NAMALWA (cell line): ENCODE measurements around the gene TGM1.

Source experiments
- DNase-seq: peaks from one replicate; pipeline ENCODE4 v3.0.0-alpha.2; 2015; ENCODE audit warnings: low spot score

The TGM1 gene

DNA sequence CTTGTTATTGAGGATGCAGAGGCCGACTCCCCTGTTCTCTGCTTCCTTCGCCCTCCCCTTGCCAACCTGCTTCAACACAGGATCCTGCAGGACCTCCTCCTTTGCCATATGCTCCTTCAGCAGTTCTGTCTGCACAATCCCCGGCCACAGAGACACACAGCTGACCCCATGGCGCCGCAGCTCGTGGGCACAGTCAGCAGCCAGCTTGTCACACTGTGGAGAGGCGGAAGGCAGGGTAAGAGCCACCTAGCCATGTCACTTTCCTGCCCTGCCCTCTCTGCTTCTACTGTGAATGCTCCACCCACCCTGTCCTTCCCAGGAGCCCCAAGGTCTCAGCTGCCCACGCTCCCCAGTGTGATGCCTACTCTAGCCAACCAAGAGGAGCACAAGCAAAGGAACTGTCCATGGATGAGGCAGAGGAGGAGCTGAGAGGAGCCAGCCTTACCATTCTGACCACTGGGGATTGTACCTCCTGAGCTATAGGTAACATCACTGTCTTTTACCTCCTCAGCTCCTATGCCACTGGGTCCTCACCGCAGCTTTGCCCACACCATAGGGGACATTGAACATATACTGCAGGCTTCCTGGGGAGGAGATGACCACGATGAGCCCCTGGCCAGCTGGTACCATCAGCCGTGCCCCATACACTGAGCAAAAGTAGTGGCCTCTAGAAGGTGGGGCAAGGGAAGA, 29.3 kb upstream of the TGM1 start:
- DNase-seq = no peak

DNA sequence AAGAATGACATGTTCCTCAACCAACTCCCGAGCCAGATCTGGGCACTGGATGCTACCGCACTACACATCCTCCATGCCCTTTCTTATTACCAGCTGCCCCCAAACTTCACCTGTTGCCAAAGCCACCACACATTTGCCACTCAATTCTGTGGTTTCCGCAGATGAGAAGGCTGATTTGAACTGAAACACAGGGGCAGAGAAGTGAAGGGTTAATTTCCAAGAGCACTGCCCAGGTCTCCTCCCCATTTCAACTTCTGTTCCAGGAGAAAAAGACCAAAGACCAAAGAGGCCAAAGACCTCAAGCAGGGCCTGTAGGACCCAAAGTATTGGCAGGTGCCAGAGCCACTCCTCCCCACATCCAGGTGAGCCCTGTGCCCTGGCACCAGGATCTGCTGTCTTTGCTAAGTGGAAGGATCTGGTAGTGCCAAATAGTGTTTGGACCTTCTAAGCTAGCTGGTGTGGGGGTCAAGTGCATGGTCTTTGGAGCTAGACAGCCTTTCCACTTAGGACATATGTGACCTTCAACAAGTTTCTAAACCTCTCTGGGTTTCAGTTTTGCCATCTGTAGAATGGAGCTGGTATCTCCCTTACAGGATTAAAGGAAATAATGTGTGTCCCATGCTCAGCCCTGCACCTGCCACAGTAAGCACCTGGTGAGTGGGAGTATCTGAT, 28.6 kb upstream of the TGM1 start:
- no peak for DNase-seq

DNA sequence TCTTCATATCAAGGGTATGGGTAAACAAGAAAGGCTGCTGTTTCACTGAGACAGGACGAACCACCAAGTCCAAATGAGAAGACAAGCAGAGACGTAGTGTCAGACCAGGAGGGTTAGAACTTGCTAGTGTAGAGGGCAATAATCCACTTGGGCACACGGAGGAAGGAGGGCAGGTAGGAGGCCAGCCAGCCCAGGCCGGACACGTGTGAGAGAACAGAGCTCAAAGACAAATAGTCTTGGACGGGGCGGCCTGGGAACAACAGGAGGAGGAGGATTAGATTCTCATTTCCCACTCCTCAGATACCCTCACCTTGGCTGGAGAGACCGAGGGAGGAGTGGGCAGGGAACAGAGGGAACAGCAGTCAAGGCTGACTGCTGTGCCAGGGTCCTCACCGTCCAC, 27.8 kb upstream of the TGM1 start:
- DNase-seq = no peak

DNA sequence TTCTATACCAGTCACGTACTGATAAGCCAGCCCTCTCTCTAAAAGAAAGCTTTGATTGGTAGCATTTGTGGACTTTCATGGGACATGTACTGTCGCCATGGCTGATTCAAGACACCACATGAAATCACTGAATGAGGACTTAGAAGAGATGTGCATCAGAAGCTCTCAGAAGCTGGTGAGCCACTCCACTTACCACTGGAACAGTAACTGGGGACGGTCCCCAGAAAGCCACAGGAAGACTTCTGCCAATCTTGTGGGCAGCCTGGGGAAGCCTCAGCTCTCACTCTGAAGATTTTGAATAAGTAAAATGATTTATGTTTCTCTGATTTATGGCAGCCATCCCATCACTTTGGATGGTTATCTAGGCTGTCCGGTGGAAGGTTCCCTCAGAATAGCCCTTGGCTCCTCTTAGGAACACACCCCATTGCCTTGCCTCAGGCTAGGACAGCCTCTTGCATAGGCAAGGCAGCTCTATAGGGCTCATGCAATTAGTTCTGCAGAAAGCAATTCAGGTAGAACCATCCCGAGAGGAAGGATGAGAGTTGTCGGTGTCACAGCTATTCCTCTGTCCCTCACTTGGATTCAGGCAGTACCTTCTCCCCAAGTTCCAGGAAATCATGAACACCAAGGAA, 26.8 kb upstream of the TGM1 start:
- DNase-seq = no peak

DNA sequence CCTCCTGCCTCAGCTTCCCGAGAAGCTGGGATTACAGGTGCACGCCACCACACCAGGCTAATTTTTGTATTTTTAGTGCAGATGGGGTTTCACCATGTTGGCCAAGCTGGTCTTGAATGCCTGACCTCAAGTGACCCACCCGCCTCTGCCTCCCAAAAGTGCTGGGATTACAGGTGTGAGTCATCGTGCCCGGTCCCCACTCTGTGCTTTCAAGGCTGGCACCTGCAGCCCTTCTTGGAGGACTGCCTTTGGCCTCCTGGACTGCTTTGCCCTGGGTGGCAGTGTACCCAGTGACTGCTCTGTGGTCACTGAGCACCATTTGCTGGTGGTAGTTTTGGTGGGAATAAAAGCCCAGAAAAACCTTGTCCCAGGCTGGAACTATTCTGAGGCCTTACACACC, 24.0 kb upstream of the TGM1 start:
- DNase-seq = no peak

DNA sequence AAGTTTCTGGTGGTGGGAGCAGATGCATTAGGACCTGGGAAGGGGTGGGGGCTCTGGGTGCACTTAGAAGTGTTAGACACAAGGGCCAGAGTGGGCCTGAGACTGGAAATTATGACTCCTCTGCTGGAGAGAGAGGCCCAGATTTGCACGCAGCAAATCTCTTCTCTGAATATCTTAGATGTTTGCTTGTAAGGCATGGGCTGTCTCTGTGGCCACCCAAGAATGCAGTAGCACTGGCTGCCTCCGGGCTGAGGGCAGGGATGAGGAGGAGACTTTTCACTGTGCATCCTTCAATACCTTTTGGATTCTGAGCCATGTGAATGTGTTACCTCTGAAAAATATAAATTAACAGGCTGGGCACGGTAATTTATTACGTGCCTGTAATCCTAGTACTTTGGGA, 22.4 kb upstream of the TGM1 start:
- DNase-seq = no peak

DNA sequence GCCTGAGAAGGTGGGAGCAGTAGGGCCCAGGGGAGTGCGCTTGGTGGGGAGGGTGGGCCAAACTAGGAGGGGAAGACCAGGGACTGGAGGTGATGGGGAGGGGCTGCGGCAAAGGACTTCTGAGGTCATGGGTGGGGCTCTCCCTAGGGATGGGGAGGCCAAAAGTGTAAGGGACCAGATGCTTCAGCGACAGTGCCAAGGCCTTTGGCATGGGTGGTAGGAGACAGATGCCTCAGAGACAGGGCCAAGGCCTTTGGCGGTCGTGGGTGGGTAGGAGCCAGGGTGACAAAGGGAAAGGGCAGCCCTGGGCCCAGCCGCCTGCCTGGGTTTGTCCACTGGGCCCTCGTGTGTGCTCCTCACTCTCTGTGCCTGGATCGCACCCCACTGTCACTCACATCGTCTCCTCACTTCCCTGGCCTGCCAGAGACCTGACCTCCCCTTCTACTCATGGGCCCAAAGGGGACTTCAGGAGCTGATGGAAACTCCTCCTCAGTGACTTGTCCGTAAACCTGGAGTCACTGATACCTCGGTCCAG, 21.6 kb upstream of the TGM1 start:
- no peak for DNase-seq

DNA sequence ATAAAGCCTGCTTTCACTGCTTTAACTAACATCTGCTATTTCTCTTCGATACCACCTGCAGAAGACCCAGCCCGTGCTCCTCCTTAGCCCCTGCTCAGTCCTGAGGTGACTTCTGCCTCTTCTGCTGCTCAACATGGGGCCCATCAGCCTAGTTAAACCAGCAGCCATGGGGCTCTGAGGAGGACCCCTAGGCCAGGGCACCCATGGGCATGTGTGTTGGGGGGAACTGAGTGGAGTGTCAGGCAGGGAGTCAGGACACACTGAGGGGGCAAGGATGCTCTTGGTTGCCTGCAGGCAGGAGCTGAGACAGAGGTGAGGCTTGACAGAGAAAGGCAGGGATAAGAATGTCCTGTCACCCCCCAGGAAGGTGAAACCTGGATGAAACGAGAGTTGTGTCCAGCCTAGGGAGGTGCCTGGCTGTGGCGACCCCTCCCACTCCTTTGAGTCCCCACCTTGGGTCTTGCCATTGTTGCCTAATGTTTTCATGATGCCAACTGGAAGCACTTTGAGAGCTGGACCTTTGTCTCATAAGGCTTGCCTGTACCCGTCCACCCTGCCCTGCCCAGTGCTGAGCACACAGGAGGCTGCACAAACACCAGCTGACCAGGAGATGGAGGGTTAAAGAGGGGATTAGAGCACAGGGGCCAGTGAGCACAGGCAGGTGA, 21.0 kb upstream of the TGM1 start:
- DNase-seq = no peak

DNA sequence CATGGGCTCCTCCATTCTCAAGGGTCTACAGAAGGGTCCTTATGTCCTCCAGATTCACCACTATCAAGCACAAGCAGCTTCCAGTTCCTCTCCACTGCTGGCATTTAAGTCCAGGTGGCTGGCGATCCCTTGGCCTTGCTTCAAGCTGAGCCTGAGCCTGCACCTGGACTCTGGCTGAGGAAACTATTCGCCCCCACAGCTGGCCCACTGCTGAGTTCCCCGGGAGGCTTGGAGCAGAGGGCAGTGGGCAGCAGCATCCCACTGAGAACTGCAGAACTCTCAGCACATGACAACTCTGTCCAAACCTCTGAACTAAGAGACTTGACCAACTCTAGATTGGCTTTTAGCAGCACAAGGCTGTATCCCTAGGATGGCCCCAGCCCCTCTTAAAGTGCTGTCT, 19.8 kb upstream of the TGM1 start:
- no peak for DNase-seq

DNA sequence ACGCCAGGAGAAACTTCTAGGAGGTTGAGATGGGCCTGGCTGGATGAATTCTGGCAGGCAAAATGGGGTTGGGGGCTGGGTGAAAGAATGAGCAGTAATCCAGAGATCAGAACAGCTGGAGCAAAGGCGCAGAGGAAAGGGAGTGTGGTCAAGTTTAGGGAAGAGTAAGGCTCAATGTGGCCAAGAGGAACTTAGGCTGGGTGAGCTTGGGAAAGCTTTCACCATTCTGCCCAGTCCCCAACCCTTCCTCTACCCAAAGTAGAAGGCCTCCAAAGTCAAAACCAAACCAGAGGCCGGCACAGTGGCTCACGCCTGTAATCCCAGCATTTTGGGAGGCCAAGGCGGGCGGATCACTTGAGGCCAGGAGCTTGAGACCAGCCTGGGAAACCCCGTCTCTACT, 18.7 kb upstream of the TGM1 start:
- no peak for DNase-seq

DNA sequence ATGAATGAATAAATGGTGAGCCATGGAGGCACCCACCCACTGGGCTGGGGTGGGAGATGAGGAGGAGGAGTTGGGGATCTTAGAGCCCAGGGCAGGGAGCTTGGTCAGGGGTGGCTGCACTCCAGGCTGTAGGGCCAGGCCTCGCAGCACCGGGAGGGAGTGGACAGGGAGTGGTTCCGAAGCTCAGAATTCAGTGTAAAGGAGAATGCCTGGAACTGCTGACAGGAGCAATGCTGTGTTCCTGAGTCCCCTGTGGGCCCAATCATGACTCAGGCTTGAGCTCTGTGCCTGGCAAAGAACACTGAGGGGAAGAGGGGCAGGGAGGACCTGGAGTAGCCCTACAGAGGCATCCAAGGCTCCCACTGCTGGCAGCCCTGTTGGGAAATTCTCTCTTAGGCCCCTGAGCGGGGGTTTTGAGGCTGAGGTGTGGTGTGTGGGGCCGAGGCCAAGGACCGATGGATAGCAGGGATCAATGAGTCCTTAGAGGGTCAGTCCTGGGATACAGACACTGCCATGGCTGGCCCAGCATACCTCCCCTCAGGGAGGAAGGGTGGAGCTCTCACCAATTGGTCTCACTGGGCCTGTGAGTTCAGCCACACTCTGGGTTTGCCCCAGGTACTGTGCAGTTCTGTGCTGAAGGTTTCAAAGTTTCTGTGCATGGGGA, 18.0 kb upstream of the TGM1 start:
- no peak for DNase-seq

DNA sequence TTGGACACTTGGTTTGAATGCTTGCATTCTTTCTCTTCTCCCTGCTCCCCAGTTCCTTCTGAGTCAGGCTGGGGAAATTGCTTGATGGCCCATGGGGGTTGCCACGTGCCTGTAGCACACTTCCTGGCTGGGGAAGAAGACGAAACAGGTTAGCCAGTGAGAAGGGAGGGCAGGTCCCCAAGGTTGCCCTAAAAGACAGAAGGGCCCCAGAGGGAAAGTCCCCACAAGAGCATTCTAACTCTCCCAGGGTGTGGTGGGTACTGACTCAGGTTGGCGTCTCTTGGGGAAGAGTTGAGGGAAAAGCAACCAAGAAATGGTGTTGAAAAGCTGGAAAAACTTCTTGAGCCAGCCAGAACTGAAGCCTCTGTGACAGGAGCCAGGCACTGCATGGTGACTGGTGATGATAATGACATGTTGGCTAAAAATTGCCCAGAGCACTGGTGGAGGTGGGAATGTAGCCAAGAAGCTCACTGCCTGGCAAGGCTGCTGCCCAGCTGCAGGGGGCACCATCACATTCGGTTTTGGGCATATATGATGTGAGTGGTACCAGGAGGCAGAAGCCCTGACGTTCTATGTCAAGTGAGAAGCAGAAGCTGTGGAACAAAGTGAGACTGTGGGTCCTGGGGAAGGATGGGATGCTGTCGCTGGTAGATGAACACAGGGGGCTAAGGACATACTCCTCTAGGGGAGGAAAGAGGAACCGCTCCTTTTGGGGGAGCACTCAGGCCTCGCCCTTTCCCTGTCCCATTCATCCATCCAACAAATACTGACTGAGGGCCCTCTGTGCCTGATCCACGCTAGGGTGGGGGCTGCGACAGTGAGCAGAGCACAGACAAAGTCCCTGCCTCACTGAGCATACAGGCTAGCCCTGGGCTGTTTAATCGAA, 16.6 kb upstream of the TGM1 start:
- peak; percentile 32 for DNase-seq

DNA sequence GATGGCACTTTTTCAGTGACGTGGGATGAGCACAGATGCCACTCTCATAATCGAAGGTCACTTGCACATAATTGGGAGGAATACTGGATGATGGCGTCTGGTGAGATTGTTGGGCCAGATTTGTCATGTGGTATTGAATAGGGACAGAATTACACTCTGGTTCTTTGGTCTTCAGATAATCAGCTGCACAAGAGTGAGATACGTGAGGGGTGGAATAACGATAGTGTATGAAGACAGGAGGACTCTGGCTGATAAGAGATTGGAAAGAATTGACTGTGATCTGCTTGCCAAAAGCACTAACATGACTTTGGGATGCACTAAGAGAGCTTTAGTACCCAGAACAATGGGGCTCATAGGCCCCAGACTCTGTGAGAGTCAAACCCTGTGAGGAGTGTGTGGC, 15.4 kb upstream of the TGM1 start:
- no peak for DNase-seq

DNA sequence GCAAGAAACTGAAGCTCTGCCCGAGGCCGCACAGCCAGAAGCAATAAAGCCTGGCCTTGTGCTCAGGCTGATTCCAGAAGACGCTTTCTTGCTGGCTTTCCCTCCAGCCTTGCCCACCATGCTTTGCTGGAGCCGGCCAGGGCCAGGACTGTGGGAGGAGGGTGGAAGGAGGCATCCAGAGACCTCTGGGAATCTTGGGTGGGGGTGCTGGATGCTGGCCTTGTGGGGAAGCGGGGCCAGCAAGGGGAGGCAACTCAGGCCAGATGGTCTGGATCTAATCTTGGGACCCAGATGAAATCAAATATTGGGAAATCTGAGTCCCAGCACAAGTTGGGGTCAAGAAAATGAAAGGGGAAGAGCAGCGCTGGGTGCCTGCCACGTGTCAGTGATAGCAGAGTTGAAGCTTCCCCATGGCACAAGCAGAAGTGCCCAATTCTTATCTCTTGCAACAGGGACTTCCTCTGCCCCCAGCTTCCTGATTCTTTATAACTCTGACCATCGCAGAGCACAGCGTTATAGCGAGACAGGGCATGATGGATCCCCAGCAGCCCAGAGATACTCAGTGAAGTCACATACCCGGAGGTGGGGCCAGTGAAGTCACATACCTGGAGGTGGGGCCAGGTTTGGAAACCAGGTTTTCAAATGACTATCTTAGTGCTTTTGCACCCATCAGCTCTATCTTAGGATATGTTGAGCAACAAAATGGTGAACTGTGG, 14.8 kb upstream of the TGM1 start:
- DNase-seq = no peak

DNA sequence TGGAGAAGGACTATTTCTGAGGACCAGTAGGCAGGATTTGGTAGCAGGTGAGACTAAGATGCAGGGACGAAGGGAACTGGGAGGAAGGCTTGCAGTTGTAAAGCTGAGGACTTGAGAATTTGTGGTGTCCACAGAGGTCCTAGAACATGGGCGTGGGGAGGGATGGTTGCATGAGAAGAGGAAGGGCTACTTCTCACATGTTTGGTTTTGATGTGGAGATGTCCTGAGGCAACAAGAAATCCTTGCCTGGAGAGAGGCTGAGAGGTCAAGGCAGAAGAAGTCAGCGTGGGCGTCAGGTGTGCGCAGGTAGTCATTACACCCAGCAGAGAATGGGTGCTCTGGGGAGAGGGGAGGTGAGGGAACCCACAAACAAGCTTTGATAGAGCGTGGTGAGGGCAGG, 14.1 kb upstream of the TGM1 start:
- DNase-seq = no peak

DNA sequence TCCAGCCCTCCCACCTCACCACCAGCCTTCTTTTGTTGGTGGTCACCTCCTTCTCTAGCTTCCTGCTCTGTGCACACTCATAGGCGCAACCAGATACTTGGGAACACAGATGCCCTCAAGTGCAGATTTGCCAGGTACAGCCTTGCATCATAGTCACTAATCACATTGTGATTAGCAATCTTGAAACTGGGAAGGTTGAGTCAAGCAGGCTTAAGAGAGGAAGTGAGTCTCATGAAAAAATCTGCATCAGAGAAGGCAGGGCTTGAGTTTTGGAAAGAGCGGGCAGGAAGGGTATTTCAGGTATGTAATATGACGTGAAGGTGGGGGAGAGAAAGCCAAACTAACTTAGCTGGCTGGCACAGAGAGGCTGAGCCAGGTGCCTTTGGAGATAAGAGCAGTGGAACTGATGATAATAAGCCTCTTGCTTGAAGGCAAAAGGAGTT, 11.1 kb upstream of the TGM1 start:
- peak; percentile 19 for DNase-seq

DNA sequence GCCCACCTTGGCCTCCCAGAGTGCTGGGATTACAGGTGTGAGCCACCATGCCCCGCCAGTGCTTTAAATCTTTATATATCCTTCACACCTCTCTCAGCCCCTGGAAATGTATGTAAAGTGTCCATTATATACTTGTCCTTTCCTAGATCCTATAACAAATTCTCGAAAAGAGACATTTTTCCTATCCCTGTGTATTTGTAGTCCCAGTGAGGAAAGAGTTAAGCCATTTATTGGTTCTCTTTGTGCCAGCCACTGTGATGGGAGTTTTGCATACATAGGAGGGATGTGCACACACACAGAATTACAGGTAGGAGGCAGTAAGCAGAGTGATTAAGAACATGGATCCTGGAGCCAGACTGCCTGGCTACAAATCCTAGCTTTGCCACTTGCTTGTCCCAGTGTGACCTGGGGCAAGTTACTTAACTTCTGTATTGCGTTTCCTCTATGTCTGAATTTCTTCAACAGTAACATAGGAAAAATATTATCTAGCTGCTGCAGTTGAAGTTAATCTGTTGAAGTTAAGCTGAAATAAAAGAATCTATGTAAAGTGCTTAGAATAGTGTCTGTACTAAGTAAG, 10.5 kb upstream of the TGM1 start:
- DNase-seq = peak; percentile 20

DNA sequence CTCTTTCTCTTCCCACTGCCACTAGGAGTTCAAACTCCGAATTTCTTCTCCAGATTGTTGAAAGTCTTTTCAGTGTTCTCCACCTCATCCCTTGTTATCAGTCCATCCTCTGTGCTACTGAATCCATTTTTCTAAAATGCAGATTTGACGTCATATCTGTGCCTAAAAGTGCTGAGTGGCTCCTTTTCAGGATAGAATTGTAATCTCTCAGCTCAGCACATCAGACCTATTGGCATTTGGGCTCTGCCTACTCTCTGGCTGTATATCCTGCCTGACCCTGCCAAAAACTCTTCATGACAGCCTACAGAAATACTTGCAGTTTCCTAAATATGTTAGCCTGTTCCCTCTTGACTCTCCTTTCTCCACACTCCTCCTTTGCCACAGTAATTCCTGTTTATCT, 9.5 kb upstream of the TGM1 start:
- DNase-seq = no peak

DNA sequence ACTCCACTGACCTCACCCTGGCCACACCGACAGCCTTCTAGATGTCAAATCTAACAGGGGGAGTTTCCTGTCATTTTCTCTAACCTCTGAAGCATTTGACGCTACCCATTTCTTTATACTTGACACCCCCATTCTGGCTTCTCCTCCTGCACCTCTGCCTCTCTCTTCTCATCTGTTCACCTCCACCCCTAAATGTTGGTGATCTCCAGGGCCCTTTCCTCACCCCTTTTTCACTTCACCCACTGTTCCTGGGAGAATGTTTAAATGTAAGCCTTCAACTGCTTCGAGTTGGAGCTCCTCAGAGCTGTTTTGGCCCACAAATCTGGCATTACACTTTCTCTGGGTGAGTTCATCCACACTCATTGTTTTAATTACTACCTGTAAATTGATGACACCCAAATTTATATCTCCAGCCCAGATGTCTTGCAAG, 8.9 kb upstream of the TGM1 start:
- no peak for DNase-seq
